ENCODE measurements around the gene OPRL1.

OPRL1 gene

DNA sequence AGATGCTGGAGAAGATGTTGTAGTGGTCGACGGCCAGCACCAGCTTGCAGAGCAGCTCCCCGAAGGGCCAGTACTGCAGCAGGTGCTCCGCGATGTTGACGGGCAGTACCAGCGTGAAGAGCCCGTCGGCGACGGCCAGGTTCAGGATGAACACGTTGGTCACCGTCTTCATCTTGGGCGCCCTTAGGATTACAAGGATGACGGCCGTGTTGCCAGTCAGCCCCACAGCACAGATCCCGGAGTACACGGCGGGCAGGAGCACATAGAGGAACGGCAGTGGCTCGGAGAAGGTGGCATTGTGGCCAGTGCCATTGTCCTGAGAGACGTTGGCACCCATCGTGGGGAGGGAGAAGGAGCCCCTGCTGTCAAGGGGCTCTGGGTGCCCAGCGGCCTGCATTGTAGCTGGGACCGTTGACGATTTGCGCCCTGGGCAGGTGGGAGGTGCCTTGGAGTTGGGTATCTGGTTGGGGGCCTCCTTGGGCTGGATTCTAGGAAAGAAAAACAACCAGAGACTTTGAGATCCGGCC is 26.6 kb downstream of the OPRL1 start:
- Histone ChIP-seq H3K27me3 (replicated peaks in 2 of 5; ENCODE audit: control insufficient read depth in 4 of 5, insufficient read depth in 5 of 5, low read length in 4 of 5) (peaks cover 0 to 3% (median 0%) of the 10 kb centered on the region in 5 experiments), H3K9me3 (ENCODE audit: control extremely low read depth in 1 of 5, control insufficient read depth in 4 of 5, insufficient read depth in 2 of 5, low read depth in 1 of 5, low read length in 4 of 5) (no peaks in the 10 kb centered on the region), H3K4me1 (ENCODE audit: control extremely low read depth in 1 of 4, control insufficient read depth in 4 of 4, insufficient read depth in 4 of 4, low read length in 3 of 4) (peaks cover 0 to 53% (median 32%) of the 10 kb centered on the region in 4 experiments), H3K27ac (ENCODE audit: insufficient read depth in 1 of 2, low read depth in 1 of 2, low read length in 2 of 2, poor library complexity in 1 of 2, severe bottlenecking in 2 of 2) (no peak overlapping the region), H3K36me3 (ENCODE audit: control insufficient read depth in 4 of 4, insufficient read depth in 4 of 4, low read length in 3 of 4) (no peaks in the 10 kb centered on the region), H3K4me3 (ENCODE audit: control insufficient read depth in 1 of 7, extremely low read depth in 1 of 7, insufficient read depth in 4 of 7, low read depth in 2 of 7, low read length in 6 of 7) (no peak overlapping the region)
- ChIA-PET POLR2A (no interaction called here), CTCF (interaction anchor here (1.3 to 7.1 kb wide), 5 partner anchors 9 to 28 kb away, joined by 3 to 67 read pairs (median 4); partner anchors contain the start of genes LKAAEAR1, OPRL1 and RGS19)
- over 99% methylated on average over 27 of the region's 28 CpGs for WGBS (ENCODE audit: insufficient coverage)
- no peak for DNase-seq

DNA sequence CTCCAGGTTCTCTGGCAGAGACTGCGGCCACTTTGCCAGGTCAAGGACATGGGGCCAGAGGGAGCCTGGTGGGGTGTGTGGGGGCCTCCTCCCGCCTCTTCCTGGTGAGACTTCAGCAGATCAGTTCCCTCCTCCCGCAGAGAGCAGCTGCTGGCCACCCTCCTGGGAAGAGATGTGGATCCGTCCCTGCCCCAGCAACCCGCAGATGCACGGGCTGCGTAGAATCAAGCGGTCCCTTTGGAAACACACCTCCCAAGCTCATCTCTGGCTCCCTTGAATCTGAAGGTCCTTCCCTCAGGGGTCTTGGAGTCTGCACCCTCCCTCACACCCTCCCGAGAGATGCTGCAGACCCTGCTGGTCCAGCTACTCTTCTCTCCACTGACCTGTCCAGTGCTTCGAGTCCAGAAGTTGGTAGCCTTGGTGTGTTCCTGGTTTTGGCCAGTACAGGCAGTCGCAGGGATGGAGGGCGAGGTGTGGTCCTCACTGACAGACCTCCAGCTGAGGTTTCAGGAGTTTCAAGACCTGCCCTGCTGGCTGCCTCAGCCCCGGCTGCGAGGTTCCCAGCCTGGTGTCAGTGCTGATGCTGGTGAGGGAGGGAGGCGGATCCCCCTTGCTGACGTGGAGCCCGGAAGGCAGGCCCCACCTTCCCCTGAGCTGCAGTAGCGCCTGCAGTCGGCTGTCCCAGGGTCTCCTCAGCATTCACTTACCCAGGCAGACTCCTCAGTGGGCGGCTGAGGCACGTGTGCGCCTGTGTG is 27.3 kb downstream of the OPRL1 start, which contains the start of gene NPBWR2:
NPBWR2 (minus strand) TSS at position 585 of the 755 bp plus-strand sequence. CDS start 734 bp downstream, outside the sequence.
- no peak within 1 kb of the TSS for H3K27ac ChIP-seq (ENCODE audit: insufficient read depth in 1 of 2, low read depth in 1 of 2, low read length in 2 of 2, poor library complexity in 1 of 2, severe bottlenecking in 2 of 2)
- peaks cover 0 to 3% (median 0%) of the 10 kb centered on the region in 5 experiments for H3K27me3 ChIP-seq (replicated peaks in 2 of 5; ENCODE audit: control insufficient read depth in 4 of 5, insufficient read depth in 5 of 5, low read length in 4 of 5)
- peak; percentile 63 to 84 (median 79) for DNase-seq
- peak within 1 kb of the TSS in 2 of 7 experiments; percentile 44 to 53 for H3K4me3 ChIP-seq (ENCODE audit: control insufficient read depth in 1 of 7, extremely low read depth in 1 of 7, insufficient read depth in 4 of 7, low read depth in 2 of 7, low read length in 6 of 7)
- CTCF ChIA-PET: interaction anchor here (1.0 to 7.1 kb wide), 8 partner anchors 7 to 126 kb away, joined by 3 to 67 read pairs (median 4); partner anchors contain the start of genes LKAAEAR1, OPRL1, PRPF6 and RGS19
- POLR2A ChIA-PET: no interaction called here
- no peaks in the 10 kb centered on the region for H3K36me3 ChIP-seq (ENCODE audit: control insufficient read depth in 4 of 4, insufficient read depth in 4 of 4, low read length in 3 of 4)
- no peaks in the 10 kb centered on the region for H3K9me3 ChIP-seq (ENCODE audit: control extremely low read depth in 1 of 5, control insufficient read depth in 4 of 5, insufficient read depth in 2 of 5, low read depth in 1 of 5, low read length in 4 of 5)
- peaks cover 0 to 55% (median 34%) of the 10 kb centered on the region in 4 experiments for H3K4me1 ChIP-seq (ENCODE audit: control extremely low read depth in 1 of 4, control insufficient read depth in 4 of 4, insufficient read depth in 4 of 4, low read length in 3 of 4)
- WGBS (ENCODE audit: insufficient coverage): 65% methylated on average over 18 of the region's 22 CpGs

GRCh38 chr20:64107736-64108457 is 28.0 kb downstream of the OPRL1 start:
- Histone ChIP-seq H3K4me1 (ENCODE audit: control extremely low read depth in 1 of 4, control insufficient read depth in 4 of 4, insufficient read depth in 4 of 4, low read length in 3 of 4) (peaks cover 0 to 55% (median 37%) of the 10 kb centered on the region in 4 experiments), H3K27me3 (replicated peaks in 2 of 5; ENCODE audit: control insufficient read depth in 4 of 5, insufficient read depth in 5 of 5, low read length in 4 of 5) (no peaks in the 10 kb centered on the region), H3K27ac (ENCODE audit: insufficient read depth in 1 of 2, low read depth in 1 of 2, low read length in 2 of 2, poor library complexity in 1 of 2, severe bottlenecking in 2 of 2) (no peak overlapping the region), H3K36me3 (ENCODE audit: control insufficient read depth in 4 of 4, insufficient read depth in 4 of 4, low read length in 3 of 4) (no peaks in the 10 kb centered on the region), H3K4me3 (ENCODE audit: control insufficient read depth in 1 of 7, extremely low read depth in 1 of 7, insufficient read depth in 4 of 7, low read depth in 2 of 7, low read length in 6 of 7) (peak overlapping the region in 2 of 7 experiments; percentile 44 to 53), H3K9me3 (ENCODE audit: control extremely low read depth in 1 of 5, control insufficient read depth in 4 of 5, insufficient read depth in 2 of 5, low read depth in 1 of 5, low read length in 4 of 5) (no peaks in the 10 kb centered on the region)
- 26% methylated on average over 17 of the region's 19 CpGs for WGBS (ENCODE audit: insufficient coverage)
- POLR2A ChIA-PET: no interaction called here
- peak; percentile 60 to 90 (median 89) for DNase-seq
- CTCF ChIA-PET: interaction anchor here (1.0 to 7.1 kb wide), 7 partner anchors 8 to 127 kb away, joined by 3 to 67 read pairs (median 5); partner anchors contain the start of genes LKAAEAR1, OPRL1, PRPF6 and RGS19

DNA sequence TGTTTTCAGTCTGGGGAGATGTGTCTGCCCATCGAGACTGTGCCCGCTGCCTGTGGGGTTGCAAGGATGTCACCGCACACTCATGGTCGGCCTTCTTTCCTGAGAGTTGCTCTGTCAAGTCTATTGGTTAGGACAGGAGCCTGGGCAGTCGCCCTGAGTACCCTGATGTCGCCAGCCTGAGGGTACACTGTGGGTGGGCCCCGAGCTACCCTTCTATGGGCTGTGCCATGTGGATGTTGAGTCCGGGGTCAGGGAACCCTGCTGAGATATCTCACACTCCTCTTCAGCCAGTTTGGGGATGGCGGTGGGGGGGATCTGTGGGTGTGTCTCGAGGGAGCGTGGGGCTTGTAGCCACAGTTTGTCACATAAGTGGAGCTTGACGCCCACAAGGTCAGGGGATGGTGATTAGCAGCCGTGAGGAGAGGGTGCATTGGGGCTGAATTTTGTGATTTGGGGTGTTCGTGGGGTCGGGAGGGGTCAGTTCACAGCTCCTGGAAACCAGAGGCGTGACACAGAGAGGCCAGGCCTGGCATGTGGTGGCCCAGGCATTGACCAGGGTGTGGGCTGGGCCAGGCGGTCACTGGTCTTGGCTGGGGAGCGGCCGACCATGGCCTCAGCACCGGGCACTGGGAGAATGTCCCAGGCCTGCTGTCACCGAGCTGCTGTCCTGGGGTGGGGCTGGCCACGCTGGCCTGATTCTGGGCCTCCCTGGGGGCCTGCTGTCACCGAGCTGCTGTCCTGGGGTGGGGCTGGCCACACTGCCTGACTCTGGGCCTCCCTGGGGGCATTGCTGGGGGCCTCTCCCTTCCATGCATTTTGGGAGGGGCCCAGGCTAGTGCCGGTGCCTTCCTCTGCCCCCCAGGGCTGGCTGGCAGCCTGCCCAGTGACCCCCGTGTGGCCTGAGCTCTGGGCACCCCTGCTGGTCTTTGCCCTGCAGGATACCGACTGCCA is 29.1 kb downstream of the OPRL1 start:
- H3K36me3 ChIP-seq (ENCODE audit: control insufficient read depth in 4 of 4, insufficient read depth in 4 of 4, low read length in 3 of 4): no peaks in the 10 kb centered on the region
- no peaks in the 10 kb centered on the region for H3K27me3 ChIP-seq (replicated peaks in 2 of 5; ENCODE audit: control insufficient read depth in 4 of 5, insufficient read depth in 5 of 5, low read length in 4 of 5)
- peaks cover 0 to 65% (median 39%) of the 10 kb centered on the region in 4 experiments for H3K4me1 ChIP-seq (ENCODE audit: control extremely low read depth in 1 of 4, control insufficient read depth in 4 of 4, insufficient read depth in 4 of 4, low read length in 3 of 4)
- WGBS (ENCODE audit: insufficient coverage): 93% methylated on average over 25 of the region's 26 CpGs
- H3K27ac ChIP-seq (ENCODE audit: insufficient read depth in 1 of 2, low read depth in 1 of 2, low read length in 2 of 2, poor library complexity in 1 of 2, severe bottlenecking in 2 of 2): no peak overlapping the region
- CTCF ChIA-PET: interaction anchor here (0.9 to 7.1 kb wide), 8 partner anchors 9 to 68 kb away, joined by 3 to 67 read pairs (median 10); partner anchors contain the start of genes LKAAEAR1 and OPRL1
- no peaks in the 10 kb centered on the region for H3K9me3 ChIP-seq (ENCODE audit: control extremely low read depth in 1 of 5, control insufficient read depth in 4 of 5, insufficient read depth in 2 of 5, low read depth in 1 of 5, low read length in 4 of 5)
- no peak overlapping the region for H3K4me3 ChIP-seq (ENCODE audit: control insufficient read depth in 1 of 7, extremely low read depth in 1 of 7, insufficient read depth in 4 of 7, low read depth in 2 of 7, low read length in 6 of 7)
- DNase-seq: no peak
- POLR2A ChIA-PET: no interaction called here

DNA sequence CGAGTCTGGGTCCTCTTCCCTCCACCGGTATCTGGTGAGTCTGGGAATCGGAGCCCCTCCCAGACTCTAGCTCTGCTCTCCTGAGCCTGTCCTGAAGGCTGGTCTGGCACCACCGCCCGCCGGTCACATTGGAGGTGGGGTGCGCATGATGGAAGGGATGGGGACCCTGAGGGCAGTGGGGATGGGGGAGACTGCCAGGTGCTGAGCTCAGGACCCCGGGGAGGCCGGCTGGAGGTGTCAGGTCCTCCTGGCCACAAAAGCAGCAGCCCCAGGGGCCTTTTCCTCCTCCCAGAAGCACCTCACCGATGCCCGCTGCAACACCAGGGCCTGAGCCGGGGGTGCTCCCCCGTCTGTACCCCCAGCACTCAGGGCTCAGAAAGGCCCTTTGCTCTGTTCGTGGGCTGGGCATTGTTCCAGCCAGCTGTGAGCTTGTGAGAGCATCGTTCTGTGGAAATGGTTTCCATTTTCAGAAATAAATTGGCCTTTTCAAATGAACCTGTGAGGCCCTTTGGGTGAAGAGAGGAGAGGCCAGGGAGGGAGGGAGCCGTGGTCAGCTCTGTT is 30.0 kb downstream of the OPRL1 start:
- DNase-seq: no peak
- no peak overlapping the region for H3K27ac ChIP-seq (ENCODE audit: insufficient read depth in 1 of 2, low read depth in 1 of 2, low read length in 2 of 2, poor library complexity in 1 of 2, severe bottlenecking in 2 of 2)
- no peaks in the 10 kb centered on the region for H3K9me3 ChIP-seq (ENCODE audit: control extremely low read depth in 1 of 5, control insufficient read depth in 4 of 5, insufficient read depth in 2 of 5, low read depth in 1 of 5, low read length in 4 of 5)
- ChIA-PET POLR2A (no interaction called here), CTCF (interaction anchor here (1.1 to 7.1 kb wide), 5 partner anchors 10 to 69 kb away, joined by 3 to 67 read pairs (median 14); partner anchors contain the start of gene LKAAEAR1)
- no peaks in the 10 kb centered on the region for H3K27me3 ChIP-seq (replicated peaks in 2 of 5; ENCODE audit: control insufficient read depth in 4 of 5, insufficient read depth in 5 of 5, low read length in 4 of 5)
- WGBS (ENCODE audit: insufficient coverage): 70% methylated on average over 7 of the region's 16 CpGs
- H3K4me3 ChIP-seq (ENCODE audit: control insufficient read depth in 1 of 7, extremely low read depth in 1 of 7, insufficient read depth in 4 of 7, low read depth in 2 of 7, low read length in 6 of 7): no peak overlapping the region
- H3K36me3 ChIP-seq (ENCODE audit: control insufficient read depth in 4 of 4, insufficient read depth in 4 of 4, low read length in 3 of 4): no peaks in the 10 kb centered on the region
- peaks cover 0 to 68% (median 39%) of the 10 kb centered on the region in 4 experiments for H3K4me1 ChIP-seq (ENCODE audit: control extremely low read depth in 1 of 4, control insufficient read depth in 4 of 4, insufficient read depth in 4 of 4, low read length in 3 of 4)

All from common myeloid progenitor, CD34-positive (primary cell).